GM21423 (cell line): ENCODE data around the gene MTIF2.
"Not testable (repeated sequence)": the region's sequence is repeated elsewhere in the genome, so short reads cannot be mapped to it uniquely, and the experiment has no call there.

Experiments used
- ATAC-seq: cut with Tn5 transposase; IDR thresholded peaks from one replicate; pipeline ENCODE4 v1.9.1; 2021; ENCODE audit warnings: mild to moderate bottlenecking, moderate library complexity; ENCODE audit not compliant: unreplicated experiment

The MTIF2 gene

DNA sequence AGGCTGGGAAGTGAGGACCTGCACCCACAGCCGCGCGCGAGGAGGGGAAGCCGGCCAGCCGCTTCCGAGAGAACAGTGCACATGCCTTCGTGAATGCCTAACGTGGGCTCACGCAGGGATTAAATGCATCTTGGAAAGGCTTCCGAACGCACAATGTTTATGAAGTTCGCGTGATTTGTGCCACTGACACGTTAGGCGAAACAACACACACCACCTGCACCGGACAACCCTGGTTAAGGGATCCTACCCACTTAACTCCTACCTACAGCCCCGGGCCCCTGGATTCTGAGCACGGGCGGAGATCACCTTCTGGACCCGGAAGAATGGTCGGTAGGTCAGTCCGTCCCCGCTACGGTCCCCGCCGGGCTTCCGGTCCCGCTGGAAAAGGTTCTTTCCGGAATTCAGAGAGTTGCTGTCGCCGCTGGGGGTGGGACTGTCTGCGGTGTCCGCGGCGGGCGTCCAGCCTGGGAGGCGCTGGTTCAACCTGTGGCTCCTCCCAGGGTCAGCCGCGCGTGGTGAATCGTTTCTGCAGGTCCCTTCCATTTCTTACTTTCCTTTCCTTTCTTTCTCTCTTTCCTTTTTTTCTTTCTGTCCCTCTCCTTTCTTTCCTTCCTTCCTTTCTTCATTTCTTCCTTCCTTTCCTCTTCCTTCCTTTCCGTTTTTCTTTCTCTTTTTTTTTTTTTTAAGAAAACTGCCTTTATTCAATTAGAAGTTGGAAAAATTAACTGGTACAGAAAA is at the start of gene MTIF2:
Gene MTIF2, minus strand, starts transcription at position 325 of the 738 bp plus-strand sequence. CDS start 5,373 bp downstream, outside the sequence.
- ATAC-seq = peak; percentile 97

GRCh38 chr2:55314985-55315384 is 46.0 kb upstream of the MTIF2 start:
- ATAC-seq = no peak

GRCh38 chr2:55311444-55311870 is 42.4 kb upstream of the MTIF2 start:
- ATAC-seq = peak; percentile 86

DNA sequence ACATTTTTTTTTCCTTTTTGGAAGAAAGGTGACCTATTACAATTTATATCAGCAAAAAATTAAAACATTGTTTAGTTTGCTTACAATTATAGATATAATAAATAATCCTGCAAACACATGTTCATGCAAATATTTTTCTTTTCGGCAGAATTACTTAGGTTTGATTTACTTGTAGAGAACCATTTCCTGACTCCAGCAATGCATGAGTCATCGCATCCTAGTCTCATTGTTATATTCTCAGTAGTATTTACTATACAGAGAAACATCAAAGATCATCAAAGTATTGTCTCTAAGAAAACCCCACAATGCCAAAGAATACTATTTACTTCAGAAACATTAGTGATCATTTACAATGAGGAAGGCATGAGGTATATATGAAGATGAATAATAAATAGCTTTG is 40.4 kb upstream of the MTIF2 start:
- no peak for ATAC-seq

DNA sequence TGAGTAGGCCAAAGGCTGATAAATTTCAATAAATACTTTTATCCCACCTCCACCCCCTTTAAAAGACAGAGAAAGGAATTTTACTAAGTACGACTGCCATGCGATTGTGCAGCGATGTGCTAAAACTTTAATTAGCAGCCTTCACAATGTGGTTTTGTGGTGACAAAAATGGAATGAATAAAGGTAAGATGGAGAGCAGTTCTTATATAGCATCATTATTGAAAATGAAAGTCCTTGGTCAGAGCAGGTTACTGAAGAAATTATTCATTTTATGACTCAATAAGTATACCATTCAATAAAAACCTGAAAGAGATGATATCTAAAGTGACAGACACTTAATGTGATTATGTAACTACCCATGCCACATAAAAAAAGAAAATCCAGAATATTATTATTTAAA is 33.2 kb upstream of the MTIF2 start:
- ATAC-seq = peak; percentile 92

DNA sequence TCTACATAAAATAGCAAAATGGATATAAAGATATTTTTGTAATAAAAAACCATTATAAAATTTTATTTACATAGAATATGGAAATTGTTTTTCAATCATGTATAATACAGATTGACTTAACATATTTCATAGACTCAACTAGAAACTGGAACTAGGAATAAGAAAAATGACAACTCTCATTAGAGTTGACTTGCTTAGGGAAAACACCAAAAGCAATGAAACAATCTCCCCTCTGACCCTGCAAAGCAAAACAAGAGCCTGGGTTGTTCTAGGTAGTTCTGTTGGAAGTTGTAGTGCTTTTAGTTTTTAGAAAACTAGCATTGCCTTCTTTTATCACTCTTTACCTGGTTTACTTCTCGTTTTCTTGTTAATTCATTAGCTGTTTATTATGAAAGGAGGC is 32.2 kb upstream of the MTIF2 start:
- no peak for ATAC-seq

- no peak for ATAC-seq
Measured at GRCh38 chr2:55296393-55296792, 27.4 kb upstream of the MTIF2 start.

DNA sequence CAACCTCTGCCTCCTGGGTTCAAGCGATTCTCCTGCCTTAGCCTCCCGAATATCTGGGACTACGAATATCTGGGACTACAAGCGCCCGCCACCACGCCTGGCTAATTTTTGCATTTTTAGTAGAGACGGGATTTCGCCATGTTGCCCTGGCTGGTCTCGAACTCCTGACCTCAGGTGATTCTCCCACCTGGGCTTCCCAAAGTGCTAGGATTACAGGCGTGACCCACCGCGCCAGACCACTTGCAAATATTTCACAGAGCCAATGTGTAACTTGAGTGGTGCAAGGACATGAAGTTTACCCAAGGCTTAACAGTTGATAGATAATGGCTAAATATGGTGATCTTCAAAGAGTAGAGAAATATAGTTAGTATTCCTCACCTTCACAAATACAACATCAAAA is 14.1 kb upstream of the MTIF2 start:
- ATAC-seq = no peak

DNA sequence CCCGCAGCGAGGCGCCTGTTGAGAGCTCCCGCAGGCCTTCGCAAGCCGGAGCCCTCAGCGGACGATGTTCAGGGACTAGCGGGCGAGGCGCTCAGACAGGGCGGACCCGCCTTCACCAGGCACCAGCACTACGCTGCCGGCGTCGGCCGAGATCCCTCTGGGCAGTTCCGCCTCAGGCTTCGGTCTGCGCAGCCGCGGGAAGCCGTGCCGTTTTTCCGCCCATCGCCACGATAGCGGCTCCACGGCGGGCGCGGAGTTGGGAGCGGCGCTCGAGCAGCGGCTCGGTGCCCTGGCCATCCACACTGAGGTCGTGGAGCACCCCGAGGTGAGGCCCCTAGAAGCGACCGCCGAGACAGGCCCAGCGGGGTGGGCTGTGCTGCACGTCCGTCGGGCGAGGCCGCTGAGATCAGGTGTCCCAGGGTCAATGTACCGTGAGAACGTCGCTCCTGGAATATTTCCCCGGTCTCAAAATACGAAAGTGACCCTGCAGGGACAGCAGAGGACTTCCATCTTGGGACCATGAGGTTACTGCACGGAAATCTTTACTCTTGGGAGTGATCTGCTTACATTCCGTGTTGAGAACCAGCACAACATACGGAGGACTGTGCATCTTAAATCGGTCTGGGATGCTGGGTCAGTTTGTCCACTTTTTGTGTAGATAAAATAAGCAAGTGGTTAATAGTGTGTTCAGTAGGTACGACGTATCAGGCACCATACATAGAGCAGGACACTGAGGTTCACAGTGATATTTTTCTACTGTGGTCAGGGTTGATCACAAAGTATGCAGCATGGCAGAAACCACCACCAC is 13.3 kb upstream of the MTIF2 start:
- peak; percentile 97 for ATAC-seq

- ATAC-seq = not testable (repeated sequence)
Measured at GRCh38 chr2:55280851-55281546, 12.0 kb upstream of the MTIF2 start.

- ATAC-seq = not testable (repeated sequence)
Measured at GRCh38 chr2:55279859-55280424, 10.9 kb upstream of the MTIF2 start.

DNA sequence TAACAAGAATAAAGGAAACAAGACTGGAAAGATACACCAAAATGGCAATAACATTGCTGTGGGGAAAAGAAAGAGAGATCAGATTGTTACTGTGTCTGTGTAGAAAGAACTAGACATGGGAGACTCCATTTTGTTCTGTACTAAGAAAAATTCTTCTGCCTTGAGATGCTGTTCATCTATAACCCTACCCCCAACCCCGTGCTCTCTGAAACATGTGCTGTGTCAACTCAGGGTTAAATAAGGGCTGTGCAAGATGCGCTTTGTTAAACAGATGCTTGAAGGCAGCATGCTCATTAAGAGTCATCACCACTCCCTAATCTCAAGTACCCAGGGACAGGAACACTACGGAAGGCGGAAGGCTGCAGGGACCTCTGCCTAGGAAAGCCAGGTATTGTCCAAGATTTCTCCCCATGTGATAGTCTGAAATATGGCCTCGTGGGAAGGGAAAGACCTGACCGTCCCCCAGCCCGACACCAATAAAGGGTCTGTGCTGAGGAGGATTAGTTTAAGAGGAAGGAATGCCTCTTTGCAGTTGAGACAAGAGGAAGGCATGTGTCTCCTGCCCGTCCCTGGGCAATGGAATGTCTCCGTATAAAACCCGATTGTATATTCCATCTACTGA is 10.3 kb upstream of the MTIF2 start:
- ATAC-seq = not testable (repeated sequence)

GRCh38 chr2:55277310-55277709 is 8.3 kb upstream of the MTIF2 start:
- ATAC-seq = no peak

DNA sequence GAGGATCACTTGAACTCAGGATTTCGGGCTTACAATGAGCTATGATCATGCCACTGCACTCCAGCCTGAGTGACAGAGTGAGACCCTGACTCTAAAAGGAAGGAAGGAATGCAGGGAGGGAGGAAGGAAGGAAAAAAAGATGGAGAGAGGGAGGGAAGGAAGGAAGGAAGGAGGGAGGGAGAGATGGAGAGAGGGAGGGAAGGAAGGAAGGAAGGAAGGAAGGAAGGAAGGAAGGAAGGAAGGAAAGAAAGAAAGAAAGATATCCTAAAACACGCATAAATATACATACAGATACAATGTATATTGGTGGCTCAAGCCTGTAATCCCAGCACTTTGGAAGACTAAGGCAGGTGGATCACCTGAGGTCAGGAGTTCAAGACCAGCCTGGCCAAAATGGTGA is 5.3 kb upstream of the MTIF2 start:
- ATAC-seq = not testable (repeated sequence)

GRCh38 chr2:55269645-55269990 is 587 bp upstream of the MTIF2 start:
- no peak for ATAC-seq

DNA sequence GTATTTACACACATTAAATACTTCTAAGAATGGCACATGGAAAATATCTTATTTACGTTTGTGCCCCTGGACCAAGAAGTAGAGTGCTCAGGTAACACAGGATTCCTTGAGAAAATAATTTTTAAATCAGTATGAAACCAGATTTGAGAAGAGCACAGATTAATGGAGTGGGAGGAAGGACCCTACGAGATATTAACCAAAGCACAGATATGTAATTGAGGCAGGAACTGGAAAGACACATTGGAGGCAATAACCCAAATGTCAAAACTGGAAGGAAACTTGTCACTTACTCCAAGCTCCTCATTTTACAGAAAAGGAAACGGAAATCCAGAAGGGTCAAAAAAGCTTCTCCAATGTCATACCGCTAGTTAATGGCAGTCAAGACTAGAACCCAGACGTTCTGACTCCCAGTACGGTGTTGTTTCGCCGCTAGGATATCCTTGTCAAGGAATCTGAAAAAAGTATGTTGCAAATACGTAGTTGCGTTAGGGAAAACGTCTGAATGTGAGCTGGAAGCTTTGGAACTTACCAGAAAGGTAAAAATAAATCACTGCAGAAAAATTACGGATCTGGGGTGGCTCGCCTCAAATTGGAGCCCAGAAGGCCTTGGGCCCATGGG is 634 bp downstream of the MTIF2 start:
- no peak for ATAC-seq

DNA sequence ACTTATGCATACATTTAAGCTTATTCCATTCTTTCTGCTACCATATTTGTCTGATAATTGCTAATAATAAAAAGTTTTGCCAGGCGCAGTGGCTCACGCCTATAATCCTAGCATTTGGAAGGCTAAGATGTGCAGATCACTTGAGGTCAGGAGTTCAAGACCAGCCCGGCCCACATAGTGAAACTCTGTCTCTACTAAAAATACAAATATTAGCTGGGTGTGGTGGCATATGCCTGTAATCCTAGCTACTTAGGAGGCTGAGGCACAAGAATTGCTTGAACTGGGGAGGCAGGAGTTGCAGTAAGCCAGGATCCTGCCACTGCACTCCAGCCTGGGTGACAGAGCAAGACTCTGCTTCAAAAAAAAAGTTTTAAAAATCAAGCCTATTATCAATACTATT is 9.4 kb downstream of the MTIF2 start:
- ATAC-seq = not testable (repeated sequence)

- no peak for ATAC-seq
Measured at GRCh38 chr2:55252832-55253231, 16.2 kb downstream of the MTIF2 start.

DNA sequence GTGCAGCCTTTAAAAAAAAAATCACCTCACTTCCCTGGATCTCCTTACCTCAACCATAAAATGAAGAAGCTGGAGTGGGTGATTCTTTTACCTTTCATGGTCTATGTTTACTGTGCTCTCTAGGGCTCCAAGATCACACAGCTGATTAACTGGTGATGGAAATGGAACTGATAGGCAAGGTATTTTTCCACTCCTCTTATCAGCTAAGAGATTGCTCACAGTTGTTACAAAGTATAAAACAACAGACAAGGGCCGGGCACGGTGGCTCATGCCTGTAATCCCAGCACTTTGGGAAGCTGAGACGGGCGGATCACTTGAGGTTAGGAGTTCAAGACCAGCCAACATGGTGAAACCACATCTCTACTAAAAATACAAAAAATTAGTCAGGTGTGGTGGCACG is 22.0 kb downstream of the MTIF2 start:
- ATAC-seq = no peak

DNA sequence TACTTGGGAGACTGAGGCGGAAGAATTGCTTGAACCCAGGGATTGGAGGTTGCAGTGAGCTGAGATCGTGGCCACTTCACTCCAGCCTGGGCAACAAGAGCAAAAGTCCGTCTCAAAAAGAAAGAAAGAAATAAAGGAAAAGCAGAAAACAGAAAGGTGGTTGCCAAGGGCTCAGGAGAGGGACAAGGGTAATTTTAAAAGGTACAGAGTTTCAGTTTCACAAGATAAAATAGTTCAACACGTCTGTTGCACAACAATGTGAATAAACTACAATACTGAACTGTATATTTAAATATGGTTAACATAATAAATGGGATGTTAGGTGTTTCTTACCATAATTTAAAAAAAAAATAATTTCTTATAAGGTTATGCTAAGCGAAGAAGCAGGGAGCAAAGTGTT is 23.6 kb downstream of the MTIF2 start:
- ATAC-seq = no peak
